ENCODE results near the gene E4F1.

- TF ChIP-seq CTCF (conservative IDR thresholded peaks at IDR 0.05 in 1 of 2, IDR thresholded peaks at IDR 0.05 in 1 of 2; ENCODE audit: low read depth in 1 of 2, low read length in 2 of 2) (no peak), EZH2 (IDR thresholded peaks at IDR 0.05; ENCODE audit: low read length, missing control alignments) (peak; percentile 79)
Measured at GRCh38 chr16:2237102-2237482, 13.7 kb downstream of the E4F1 start.

All from fibroblast of lung (primary cell).